IPS-18c (cell line): ENCODE results near the gene CEP350.

ENCODE experiments used
- H3K4me3 ChIP-seq: 2 replicates; pipeline ENCODE4 v1.7.0; 2013; ENCODE audit warnings: low read depth, mild to moderate bottlenecking, low read length, moderate library complexity; ENCODE audit not compliant: insufficient read depth
- H3K9me3 ChIP-seq: one replicate; pipeline ENCODE4 v1.6.1; 2013; ENCODE audit warnings: mild to moderate bottlenecking, low read length, moderate library complexity; ENCODE audit not compliant: control insufficient read depth, insufficient read depth

Gene CEP350

DNA sequence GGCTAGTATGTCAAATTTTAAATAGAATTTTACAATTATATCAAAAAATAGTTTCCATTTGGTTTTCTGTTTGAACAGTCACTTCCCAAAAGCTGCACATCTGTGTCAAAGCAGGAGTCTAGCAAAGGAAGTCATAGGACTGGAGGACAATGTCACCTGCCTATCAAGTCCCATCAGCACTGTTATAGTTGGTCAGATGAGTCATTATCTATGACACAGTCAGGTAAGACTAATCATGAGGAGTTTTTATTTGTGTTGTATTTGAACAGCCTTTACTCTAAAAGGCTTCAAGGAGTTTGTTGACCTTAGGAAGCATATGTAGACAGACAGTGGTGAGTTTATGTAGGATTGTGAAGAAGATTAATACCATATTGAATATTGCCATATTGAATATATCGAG is 125.8 kb downstream of the CEP350 start:
- H3K4me3 ChIP-seq, result no peak overlapping the region
- no peaks in the 10 kb centered on the region for H3K9me3 ChIP-seq

- no peak overlapping the region for H3K4me3 ChIP-seq
Observed at GRCh38 chr1:180081474-180081873, 126.9 kb downstream of the CEP350 start.

GRCh38 chr1:180083164-180083563 is 128.6 kb downstream of the CEP350 start:
- Histone ChIP-seq H3K4me3 (no peak overlapping the region), H3K9me3 (no peaks in the 10 kb centered on the region)

More at GRCh38 chr1:180081474-180081873, 126.9 kb downstream of the CEP350 start:
- H3K9me3 ChIP-seq, result no peaks in the 10 kb centered on the region

DNA sequence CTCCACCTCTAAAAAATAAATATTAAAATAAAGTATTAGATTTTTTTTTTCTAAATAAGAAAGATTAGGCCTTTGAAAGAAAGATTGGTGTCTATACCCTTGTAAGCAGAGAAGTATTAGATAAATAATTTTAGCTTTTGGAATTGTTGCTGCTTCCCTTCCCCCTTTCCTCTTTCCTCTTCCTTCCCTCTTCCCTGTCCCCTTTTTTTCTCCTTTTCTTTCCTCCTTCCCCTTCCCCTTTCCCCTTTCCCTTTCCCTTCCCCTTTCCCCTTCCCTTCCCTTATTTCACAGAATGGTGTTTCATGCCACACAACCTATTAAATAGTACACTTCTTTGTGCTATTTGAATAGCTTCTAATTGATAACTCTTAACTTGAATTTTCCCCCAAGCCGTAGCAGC is 130.3 kb downstream of the CEP350 start:
- Histone ChIP-seq H3K4me3 (no peak overlapping the region), H3K9me3 (no peaks in the 10 kb centered on the region)

DNA sequence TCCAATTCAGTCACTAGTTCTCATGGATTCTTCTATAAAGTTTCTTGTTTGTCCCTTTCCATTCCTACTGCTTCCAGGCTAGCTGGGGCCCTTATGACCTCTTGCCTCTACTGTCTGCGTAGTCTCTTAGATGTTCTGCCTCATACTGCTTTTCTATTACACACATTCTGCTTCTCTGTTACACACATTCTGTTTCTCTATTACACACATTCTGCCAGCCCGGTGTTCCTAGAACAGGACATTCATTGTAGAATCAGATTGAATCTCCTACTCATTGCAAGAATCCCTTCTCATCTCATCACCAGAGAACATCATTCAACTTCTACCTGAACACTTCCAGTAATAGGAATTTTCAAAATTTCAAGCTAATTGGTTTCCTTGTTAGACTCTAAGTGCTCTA is 130.7 kb downstream of the CEP350 start:
- Histone ChIP-seq H3K9me3 (no peaks in the 10 kb centered on the region), H3K4me3 (no peak overlapping the region)

DNA sequence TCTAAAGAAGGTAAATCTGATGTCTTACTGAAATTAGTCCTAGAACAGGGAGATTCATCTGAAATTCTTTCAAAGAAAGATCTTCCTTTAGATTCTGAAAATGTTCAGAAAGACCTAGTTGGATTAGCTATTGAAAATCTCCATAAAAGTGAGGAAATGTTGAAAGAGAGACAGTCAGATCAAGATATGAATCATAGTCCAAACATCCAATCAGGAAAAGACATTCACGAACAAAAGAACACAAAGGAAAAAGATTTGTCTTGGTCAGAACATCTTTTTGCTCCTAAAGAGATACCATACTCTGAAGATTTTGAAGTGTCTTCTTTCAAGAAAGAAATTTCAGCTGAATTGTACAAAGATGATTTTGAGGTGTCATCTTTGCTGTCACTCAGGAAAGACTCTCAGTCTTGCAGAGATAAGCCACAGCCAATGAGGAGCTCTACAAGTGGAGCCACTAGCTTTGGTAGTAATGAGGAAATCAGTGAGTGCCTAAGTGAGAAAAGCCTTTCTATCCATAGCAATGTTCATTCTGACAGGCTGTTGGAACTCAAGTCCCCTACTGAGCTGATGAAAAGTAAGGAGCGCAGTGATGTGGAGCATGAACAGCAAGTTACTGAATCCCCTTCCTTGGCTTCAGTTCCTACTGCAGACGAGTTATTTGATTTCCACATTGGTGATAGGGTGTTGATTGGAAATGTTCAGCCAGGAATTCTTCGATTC is 138.5 kb downstream of the CEP350 start:
- H3K9me3 ChIP-seq, result no peaks in the 10 kb centered on the region

GRCh38 chr1:180094705-180095295 is 140.2 kb downstream of the CEP350 start:
- Histone ChIP-seq H3K9me3 (no peaks in the 10 kb centered on the region), H3K4me3 (no peak overlapping the region)

More for the DNA sequence above, 138.5 kb downstream of the CEP350 start:
- H3K4me3 ChIP-seq, result no peak overlapping the region

GRCh38 chr1:180096584-180097325 is 142.1 kb downstream of the CEP350 start:
- no peaks in the 10 kb centered on the region for H3K9me3 ChIP-seq
- no peak overlapping the region for H3K4me3 ChIP-seq

GRCh38 chr1:180097326-180097605 is 142.7 kb downstream of the CEP350 start:
- Histone ChIP-seq H3K9me3 (no peaks in the 10 kb centered on the region), H3K4me3 (no peak overlapping the region)

DNA sequence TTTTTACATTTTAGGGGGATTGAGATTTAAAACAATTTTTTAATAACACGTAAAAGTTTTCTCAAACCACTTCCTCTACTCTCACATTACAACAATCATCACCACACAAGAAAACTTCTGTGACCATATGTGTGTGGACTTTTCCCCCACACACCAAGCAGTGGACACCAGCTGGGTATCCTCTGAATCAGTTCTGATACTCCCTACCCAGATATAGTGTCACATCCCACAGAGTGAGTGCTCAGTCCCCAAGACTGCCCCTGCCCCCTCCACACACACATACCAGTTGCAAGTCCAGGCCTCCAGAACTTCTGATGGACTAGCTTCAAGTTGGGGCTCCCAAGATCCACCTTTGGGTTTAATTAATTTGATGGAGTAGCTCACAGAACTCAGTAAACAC is 146.8 kb downstream of the CEP350 start:
- Histone ChIP-seq H3K9me3 (no peaks in the 10 kb centered on the region), H3K4me3 (no peak overlapping the region)

GRCh38 chr1:180103819-180104218 is 149.2 kb downstream of the CEP350 start:
- Histone ChIP-seq H3K4me3 (no peak overlapping the region), H3K9me3 (no peaks in the 10 kb centered on the region)

GRCh38 chr1:180112091-180112490 is 157.5 kb downstream of the CEP350 start:
- H3K9me3 ChIP-seq, result no peaks in the 10 kb centered on the region
- no peak overlapping the region for H3K4me3 ChIP-seq

GRCh38 chr1:180112984-180113647 is 158.5 kb downstream of the CEP350 start:
- Histone ChIP-seq H3K9me3 (no peaks in the 10 kb centered on the region), H3K4me3 (no peak overlapping the region)

GRCh38 chr1:180114396-180114945 is 159.9 kb downstream of the CEP350 start:
- no peaks in the 10 kb centered on the region for H3K9me3 ChIP-seq
- H3K4me3 ChIP-seq, result no peak overlapping the region

DNA sequence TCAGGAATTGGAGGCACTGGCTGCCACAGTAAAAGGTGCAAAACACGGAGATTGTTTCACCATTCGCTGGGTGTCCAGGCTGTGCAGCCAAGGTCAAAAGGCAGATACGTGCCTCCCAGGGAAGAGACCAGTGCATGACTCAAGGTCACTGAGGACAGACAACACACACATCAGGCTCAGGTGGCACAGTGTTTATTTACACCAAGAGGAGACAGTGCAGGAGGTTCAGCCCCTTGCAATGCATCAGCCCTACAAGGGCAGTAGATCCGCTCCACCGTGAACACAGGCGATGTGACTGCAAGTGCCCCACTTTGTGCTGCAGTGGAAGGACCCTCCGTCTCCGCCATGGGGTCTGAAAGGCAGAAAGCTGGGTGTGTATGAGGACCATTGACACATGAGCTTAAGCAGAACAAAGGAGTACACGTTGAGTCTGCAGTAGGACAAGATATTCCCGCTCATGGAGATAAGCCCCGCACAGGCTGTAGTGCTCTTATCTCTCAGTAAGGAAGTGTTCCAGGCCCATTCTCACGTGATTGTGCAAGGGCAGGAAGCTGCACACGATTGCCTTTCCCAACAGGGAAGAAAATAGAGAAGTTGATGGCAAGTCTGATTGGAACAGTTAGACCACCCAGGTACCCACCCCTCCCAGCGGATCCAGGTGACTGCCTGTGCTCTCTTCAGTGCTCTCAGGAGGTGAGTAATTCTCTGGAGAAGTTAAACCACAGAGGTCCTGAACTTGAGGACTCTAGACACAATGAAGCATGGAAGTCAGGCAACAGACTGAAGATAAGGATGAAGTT is 162.6 kb downstream of the CEP350 start:
- no peak overlapping the region for H3K4me3 ChIP-seq

GRCh38 chr1:180117764-180118116 is 163.1 kb downstream of the CEP350 start:
- Histone ChIP-seq H3K9me3 (peaks cover under 1% of the 10 kb centered on the region), H3K4me3 (no peak overlapping the region)

More for the DNA sequence above, 162.6 kb downstream of the CEP350 start:
- H3K9me3 ChIP-seq, result no peaks in the 10 kb centered on the region

GRCh38 chr1:180119837-180120236 is 165.2 kb downstream of the CEP350 start:
- peaks cover 2% of the 10 kb centered on the region for H3K9me3 ChIP-seq
- no peak overlapping the region for H3K4me3 ChIP-seq
